ENCODE data around the gene CLMP. TPM values are rescaled to one million over a fixed set of nuclear protein-coding genes. Genes with fewer than 3 reads are reported as not detected.

CLMP gene
- total and polyA plus RNA-seq, 2 donors (not counting 3 experiments of a cell fraction or from before 2014, with no cell fraction given) = 0.03 to 0.18 TPM

DNA sequence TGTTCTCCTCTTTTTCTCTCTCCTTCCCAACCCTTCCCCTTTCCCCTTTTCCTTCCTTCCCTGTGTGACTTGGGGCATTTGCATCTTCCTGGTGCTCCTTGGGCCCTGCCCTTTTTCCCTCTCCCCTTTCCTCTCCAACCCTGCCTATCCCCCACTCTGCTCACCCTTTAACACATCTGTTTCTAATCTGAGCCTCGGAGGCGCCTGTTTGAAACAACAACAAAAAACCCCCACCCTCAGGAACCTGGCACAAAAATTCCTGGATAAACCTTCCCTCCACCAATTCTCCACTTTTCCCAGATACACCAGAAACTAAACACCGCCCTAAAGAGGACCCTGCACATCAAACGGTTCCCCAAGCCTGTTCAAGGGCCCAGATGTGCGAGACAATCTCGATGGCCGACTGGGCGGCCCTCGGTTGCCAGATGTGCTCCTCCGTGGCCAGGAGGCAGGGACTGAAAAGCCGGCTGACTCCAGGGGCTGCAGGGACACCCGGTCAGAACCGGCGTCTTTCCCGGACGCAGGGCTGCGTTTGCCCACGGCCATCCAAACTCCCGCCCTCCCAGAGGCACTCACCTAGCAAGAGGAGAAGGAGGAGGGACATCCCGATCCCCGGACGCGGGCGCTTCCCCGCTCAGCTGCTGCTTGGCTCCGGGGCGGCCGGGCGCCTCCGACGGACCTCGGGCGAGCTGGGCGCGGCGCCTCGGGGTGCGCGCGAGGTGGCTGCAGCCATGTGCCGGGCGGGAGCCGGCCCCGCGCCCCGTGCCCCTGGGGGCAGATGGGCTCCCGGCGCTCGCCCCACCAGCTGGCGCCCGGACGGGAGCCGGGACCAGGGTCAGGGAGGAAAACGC, 486 bp downstream of the CLMP start:
- DNase-seq (ENCODE audit: low read depth, low spot score) = no peak
- Histone ChIP-seq H2AFZ (ENCODE audit: low read depth, low read length) (peak overlapping the region; percentile 88), H3K9ac (replicated peaks; ENCODE audit: extremely low read depth, insufficient read depth, low read length) (no peak overlapping the region), H3K79me2 (ENCODE audit: control insufficient read depth, insufficient read depth, low read length) (no peaks in the 10 kb centered on the region), H3K4me3 (replicated peaks in 1 of 3; ENCODE audit: insufficient read depth in 1 of 3, low read depth in 1 of 3, low read length in 3 of 3) (peak overlapping the region; percentile 17 to 40 (median 32)), H3K4me1 (ENCODE audit: control insufficient read depth, extremely low read depth, insufficient read depth, low read length) (peaks cover 8% of the 10 kb centered on the region), H3K36me3 (ENCODE audit: control insufficient read depth in 2 of 2, extremely low read depth in 1 of 2, insufficient read depth in 2 of 2, low read length in 2 of 2) (no peaks in the 10 kb centered on the region), H3K9me1 (replicated peaks; ENCODE audit: control insufficient read depth, extremely low read depth, insufficient read depth, low read length) (no peaks in the 10 kb centered on the region), H4K20me1 (replicated peaks; ENCODE audit: control insufficient read depth, extremely low read depth, insufficient read depth, low read length) (no peaks in the 10 kb centered on the region), H3K9me3 (replicated peaks; ENCODE audit: control insufficient read depth, insufficient read depth, low read length) (no peaks in the 10 kb centered on the region), H3K27ac (ENCODE audit: insufficient read depth, low read depth, low read length) (no peak overlapping the region), H3K27me3 (ENCODE audit: control insufficient read depth in 2 of 2, insufficient read depth in 2 of 2, low read length in 2 of 2) (peaks cover 0 to 15% of the 10 kb centered on the region in 2 experiments), H3K4me2 (ENCODE audit: insufficient read depth, low read length) (peak overlapping the region; percentile 76)
- dilution Hi-C loops (cut with MboI; ENCODE audit: extremely low pct_ligation_motif_present, low sequenced_read_pairs) = no loop called here
- intact Hi-C loops (cut with micrococcal nuclease) = no loop called here
- ChIA-PET POLR2A (interaction anchor here (0.5 kb wide), 1 partner anchor 26 kb away, joined by 3 read pairs; no protein-coding TSS in a partner anchor), CTCF (interaction anchor here (1.1 to 1.3 kb wide), 3 partner anchors 30 to 92 kb away, joined by 3 to 5 read pairs (median 4); no protein-coding TSS in a partner anchor)
- peak; percentile 47 for TF ChIP-seq EZH2 (IDR thresholded peaks at IDR 0.05; ENCODE audit: borderline replicate concordance, low read depth, low read length, severe bottlenecking)
- TF ChIP-seq, protein P1, sequence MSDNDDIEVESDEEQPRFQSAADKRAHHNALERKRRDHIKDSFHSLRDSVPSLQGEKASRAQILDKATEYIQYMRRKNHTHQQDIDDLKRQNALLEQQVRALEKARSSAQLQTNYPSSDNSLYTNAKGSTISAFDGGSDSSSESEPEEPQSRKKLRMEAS (IDR thresholded peaks at IDR 0.05; ENCODE audit: insufficient read depth, insufficient read length) = no peak
- BruUV-seq (replicated peaks) = no TSS peak
- FAIRE-seq = no peak

DNA sequence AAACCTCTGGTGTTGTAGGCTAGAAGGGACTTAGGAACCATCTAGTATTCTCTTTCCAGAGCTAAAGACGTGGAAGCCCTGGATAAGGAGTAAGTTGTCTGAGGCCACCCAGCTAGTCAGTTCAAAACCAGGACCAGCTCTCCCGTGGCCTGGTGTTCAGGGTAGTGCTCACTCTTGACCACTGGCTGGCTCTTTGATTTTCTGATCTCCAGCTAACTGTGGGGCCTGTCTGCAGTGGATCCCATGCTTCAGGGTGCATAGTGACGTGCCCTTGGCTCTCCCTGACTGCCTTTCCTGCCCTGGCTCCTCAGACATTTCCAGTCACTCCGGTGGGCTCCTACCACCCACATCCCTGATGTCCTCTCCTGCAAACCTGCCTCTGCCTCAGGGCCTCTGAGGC, 1.3 kb downstream of the CLMP start:
- TF ChIP-seq FOS (IDR thresholded peaks at IDR 0.05; ENCODE audit: borderline replicate concordance, insufficient read depth, low read length) (no peak), EZH2 (IDR thresholded peaks at IDR 0.05; ENCODE audit: borderline replicate concordance, low read depth, low read length, severe bottlenecking) (no peak), JUN (IDR thresholded peaks at IDR 0.05; ENCODE audit: borderline replicate concordance, insufficient read depth, insufficient read length, low read depth) (no peak), POLR2AphosphoS5 (IDR thresholded peaks at IDR 0.05; ENCODE audit: insufficient read depth, low read depth, low read length) (no peak), MYC (IDR thresholded peaks at IDR 0.05; ENCODE audit: low read depth, low read length) (no peak), POLR2A (IDR thresholded peaks at IDR 0.05; ENCODE audit: low read depth, low read length) (no peak), GATA2 (IDR thresholded peaks at IDR 0.05; ENCODE audit: insufficient read depth, insufficient read length, low read depth, low read length) (no peak)
- TF ChIP-seq, protein P1 (IDR thresholded peaks at IDR 0.05; ENCODE audit: insufficient read depth, insufficient read length) = no peak
- TF ChIP-seq, protein P2, sequence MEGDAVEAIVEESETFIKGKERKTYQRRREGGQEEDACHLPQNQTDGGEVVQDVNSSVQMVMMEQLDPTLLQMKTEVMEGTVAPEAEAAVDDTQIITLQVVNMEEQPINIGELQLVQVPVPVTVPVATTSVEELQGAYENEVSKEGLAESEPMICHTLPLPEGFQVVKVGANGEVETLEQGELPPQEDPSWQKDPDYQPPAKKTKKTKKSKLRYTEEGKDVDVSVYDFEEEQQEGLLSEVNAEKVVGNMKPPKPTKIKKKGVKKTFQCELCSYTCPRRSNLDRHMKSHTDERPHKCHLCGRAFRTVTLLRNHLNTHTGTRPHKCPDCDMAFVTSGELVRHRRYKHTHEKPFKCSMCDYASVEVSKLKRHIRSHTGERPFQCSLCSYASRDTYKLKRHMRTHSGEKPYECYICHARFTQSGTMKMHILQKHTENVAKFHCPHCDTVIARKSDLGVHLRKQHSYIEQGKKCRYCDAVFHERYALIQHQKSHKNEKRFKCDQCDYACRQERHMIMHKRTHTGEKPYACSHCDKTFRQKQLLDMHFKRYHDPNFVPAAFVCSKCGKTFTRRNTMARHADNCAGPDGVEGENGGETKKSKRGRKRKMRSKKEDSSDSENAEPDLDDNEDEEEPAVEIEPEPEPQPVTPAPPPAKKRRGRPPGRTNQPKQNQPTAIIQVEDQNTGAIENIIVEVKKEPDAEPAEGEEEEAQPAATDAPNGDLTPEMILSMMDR (IDR thresholded peaks at IDR 0.05; ENCODE audit: extremely low read depth in 1 of 2, insufficient read depth in 1 of 2, low read depth in 1 of 2, low read length in 2 of 2) = no peak
- ChIA-PET POLR2A (no interaction called here), CTCF (no interaction called here)
- H3K4me1 ChIP-seq (ENCODE audit: control insufficient read depth, extremely low read depth, insufficient read depth, low read length) = peaks cover 8% of the 10 kb centered on the region
- H3K79me2 ChIP-seq (ENCODE audit: control insufficient read depth, insufficient read depth, low read length) = no peaks in the 10 kb centered on the region
- H3K9me1 ChIP-seq (replicated peaks; ENCODE audit: control insufficient read depth, extremely low read depth, insufficient read depth, low read length) = no peaks in the 10 kb centered on the region
- H3K4me2 ChIP-seq (ENCODE audit: insufficient read depth, low read length) = no peak overlapping the region
- H3K27ac ChIP-seq (ENCODE audit: insufficient read depth, low read depth, low read length) = no peak overlapping the region
- intact Hi-C loops (cut with micrococcal nuclease) (no loop called here), dilution Hi-C loops (cut with MboI; ENCODE audit: extremely low pct_ligation_motif_present, low sequenced_read_pairs) (no loop called here)
- BruUV-seq (replicated peaks) = no TSS peak
- H4K20me1 ChIP-seq (replicated peaks; ENCODE audit: control insufficient read depth, extremely low read depth, insufficient read depth, low read length) = no peaks in the 10 kb centered on the region
- H3K4me3 ChIP-seq (replicated peaks in 1 of 3; ENCODE audit: insufficient read depth in 1 of 3, low read depth in 1 of 3, low read length in 3 of 3) = no peak overlapping the region
- no peak overlapping the region for H3K9ac ChIP-seq (replicated peaks; ENCODE audit: extremely low read depth, insufficient read depth, low read length)
- no peak for FAIRE-seq
- H3K27me3 ChIP-seq (ENCODE audit: control insufficient read depth in 2 of 2, insufficient read depth in 2 of 2, low read length in 2 of 2) = peaks cover 0 to 15% of the 10 kb centered on the region in 2 experiments
- DNase-seq (ENCODE audit: low read depth, low spot score) = no peak
- no peaks in the 10 kb centered on the region for H3K9me3 ChIP-seq (replicated peaks; ENCODE audit: control insufficient read depth, insufficient read depth, low read length)
- H2AFZ ChIP-seq (ENCODE audit: low read depth, low read length) = no peak overlapping the region
- no peaks in the 10 kb centered on the region for H3K36me3 ChIP-seq (ENCODE audit: control insufficient read depth in 2 of 2, extremely low read depth in 1 of 2, insufficient read depth in 2 of 2, low read length in 2 of 2)
